Stomach (tissue), 9 donors: ENCODE measurements around the gene STAT4. TPM values are rescaled to one million over a fixed set of nuclear protein-coding genes. Genes with fewer than 3 reads are reported as not detected.

Source experiments
- DNase-seq, 2 donors: peaks; one replicate each; pipeline versions ENCODE4 v3.0.0 to v3.0.0-alpha.2; 2013 to 2019
- H3K27ac ChIP-seq, 5 donors: fragments of 200-600 bp in 4 of 5; sonication (generic) in 4 of 5; one replicate each; pipeline ENCODE4 v1.5.1; 2013 to 2019; ENCODE audit warnings: mild to moderate bottlenecking in 1 of 5, moderate library complexity in 1 of 5
- H3K27me3 ChIP-seq, 3 donors: fragments of 200-600 bp; sonication (generic); one replicate each; pipeline ENCODE4 v1.5.1; 2017 to 2019; ENCODE audit warnings: mixed run types in 1 of 3
- H3K36me3 ChIP-seq, 4 donors: fragments of 200-600 bp; sonication (generic); 1 replicate in 3 of 4; 2 replicates in 1 of 4; pipeline ENCODE4 v1.5.1; 2016 to 2019
- H3K4me1 ChIP-seq, 4 donors: fragments of 200-600 bp; sonication (generic); one replicate each; pipeline ENCODE4 v1.5.1; 2016 to 2019
- H3K4me3 ChIP-seq, 4 donors: fragments of 200-600 bp; sonication (generic) in 3 of 4; one replicate each; pipeline ENCODE4 v1.5.1; 2016 to 2019; ENCODE audit warnings: mild to moderate bottlenecking in 1 of 4
- H3K9me3 ChIP-seq, 4 donors: fragments of 200-600 bp; sonication (generic); one replicate each; pipeline ENCODE4 v1.5.1; 2016 to 2019
- EP300 ChIP-seq: sonication (generic); formaldehyde crosslinking; IDR thresholded peaks from one replicate; pipeline ENCODE4 v1.6.1; 2017; ENCODE audit warnings: antibody characterized with exemption
- POLR2A ChIP-seq, 4 donors: fragments of 450-650 bp; IDR thresholded peaks; one replicate each; pipeline ENCODE4 v1.6.1; 2016; ENCODE audit warnings: antibody characterized with exemption in 4 of 4, control low read depth in 2 of 4, mild to moderate bottlenecking in 1 of 4, moderate library complexity in 1 of 4
- POLR2AphosphoS5 ChIP-seq, 3 donors: sonication (generic); formaldehyde crosslinking; IDR thresholded peaks; one replicate each; pipeline ENCODE4 v1.6.1; 2016; ENCODE audit warnings: antibody characterized with exemption in 3 of 3
- WGBS, 5 donors: extraction: QIAGEN DNeasy Blood & Tissue Kit in 3 of 5; methylation state at CpG; one replicate each; pipeline versions ENCODE4 v1.1.5 to v1.1.7; 2013 to 2018; 5-methylcytosine and 5-hydroxymethylcytosine counted together
- intact Hi-C: fragments of 100-400 bp; cut with DNase I; formaldehyde crosslinking; loops from one replicate; pipeline ENCODE4 v1.15.1; 2023; ENCODE audit warnings: low total_unique reads
- polyA plus RNA-seq, 3 donors: library from polyadenylated mRNA; stranded (reverse); fragments of 200-250 nt; gene quantifications; one replicate each; pipeline ENCODE4 v1.2.3, GENCODE V29; 2013
- total RNA-seq, 5 donors: library from RNA; depleted of rRNA; stranded (reverse); fragments of >200 nt; gene quantifications; one replicate each; pipeline versions ENCODE4 v1.1.0 to v1.2.3, GENCODE V29; 2014 to 2016
- TF ChIP-seq, protein P1 (sequence below), 7 experiments: fragments of 450-650 bp in 4 of 7; fragments of 200-600 bp in 3 of 7; sonication (generic) in 3 of 7; IDR thresholded peaks; one replicate each; pipeline ENCODE4 v1.5.1; 2016 to 2019; ENCODE audit warnings: antibody characterized with exemption in 7 of 7, control low read depth in 2 of 7, mild to moderate bottlenecking in 1 of 7
- donor health status: healthy with polysubstance abuse.
- donor health status: Bipolar disorder and iron deficiency.
- donor health status: healthy.

STAT4 gene
- total and polyA plus RNA-seq, 8 donors, result 0.75 to 21.4 (median 3.8) TPM

- no peaks in the 10 kb centered on the region for H3K36me3 ChIP-seq
- no peak for DNase-seq
- intact Hi-C loops, result no loop called here
- H3K9me3 ChIP-seq, result peaks cover 0 to 5% (median 0%) of the 10 kb centered on the region in 4 donors
- no peak overlapping the region for H3K27ac ChIP-seq
- H3K4me1 ChIP-seq, result no peaks in the 10 kb centered on the region
- H3K4me3 ChIP-seq, result no peak overlapping the region
- H3K27me3 ChIP-seq, result no peaks in the 10 kb centered on the region
- TF ChIP-seq POLR2A (IDR thresholded peaks at IDR 0.05) (no peak), EP300 (no peak), POLR2AphosphoS5 (IDR thresholded peaks at IDR 0.05) (no peak)
- TF ChIP-seq, protein P1, sequence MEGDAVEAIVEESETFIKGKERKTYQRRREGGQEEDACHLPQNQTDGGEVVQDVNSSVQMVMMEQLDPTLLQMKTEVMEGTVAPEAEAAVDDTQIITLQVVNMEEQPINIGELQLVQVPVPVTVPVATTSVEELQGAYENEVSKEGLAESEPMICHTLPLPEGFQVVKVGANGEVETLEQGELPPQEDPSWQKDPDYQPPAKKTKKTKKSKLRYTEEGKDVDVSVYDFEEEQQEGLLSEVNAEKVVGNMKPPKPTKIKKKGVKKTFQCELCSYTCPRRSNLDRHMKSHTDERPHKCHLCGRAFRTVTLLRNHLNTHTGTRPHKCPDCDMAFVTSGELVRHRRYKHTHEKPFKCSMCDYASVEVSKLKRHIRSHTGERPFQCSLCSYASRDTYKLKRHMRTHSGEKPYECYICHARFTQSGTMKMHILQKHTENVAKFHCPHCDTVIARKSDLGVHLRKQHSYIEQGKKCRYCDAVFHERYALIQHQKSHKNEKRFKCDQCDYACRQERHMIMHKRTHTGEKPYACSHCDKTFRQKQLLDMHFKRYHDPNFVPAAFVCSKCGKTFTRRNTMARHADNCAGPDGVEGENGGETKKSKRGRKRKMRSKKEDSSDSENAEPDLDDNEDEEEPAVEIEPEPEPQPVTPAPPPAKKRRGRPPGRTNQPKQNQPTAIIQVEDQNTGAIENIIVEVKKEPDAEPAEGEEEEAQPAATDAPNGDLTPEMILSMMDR (IDR thresholded peaks at IDR 0.05), result no peak
- 94 to 96% (median 94%) methylated on average over 5 of the region's 5 CpGs for WGBS, 5 donors
Observed at GRCh38 chr2:191100216-191100615, 50.6 kb downstream of the STAT4 start.

- H3K4me3 ChIP-seq, result no peak overlapping the region
- no peak overlapping the region for H3K27ac ChIP-seq
- H3K9me3 ChIP-seq, result no peaks in the 10 kb centered on the region
- no peak for DNase-seq
- no peaks in the 10 kb centered on the region for H3K27me3 ChIP-seq
- no peaks in the 10 kb centered on the region for H3K36me3 ChIP-seq
- TF ChIP-seq, protein P1 (IDR thresholded peaks at IDR 0.05), result no peak
- no peak for TF ChIP-seq POLR2A (IDR thresholded peaks at IDR 0.05)
- no peak for TF ChIP-seq EP300
- TF ChIP-seq POLR2AphosphoS5 (IDR thresholded peaks at IDR 0.05), result no peak
- intact Hi-C loops, result no loop called here
- H3K4me1 ChIP-seq, result no peaks in the 10 kb centered on the region
- WGBS, 5 donors, result 93 to 100% (median 95%) methylated on average over 2 of the region's 2 CpGs
Observed at GRCh38 chr2:191087311-191087710, 63.5 kb downstream of the STAT4 start.

DNA sequence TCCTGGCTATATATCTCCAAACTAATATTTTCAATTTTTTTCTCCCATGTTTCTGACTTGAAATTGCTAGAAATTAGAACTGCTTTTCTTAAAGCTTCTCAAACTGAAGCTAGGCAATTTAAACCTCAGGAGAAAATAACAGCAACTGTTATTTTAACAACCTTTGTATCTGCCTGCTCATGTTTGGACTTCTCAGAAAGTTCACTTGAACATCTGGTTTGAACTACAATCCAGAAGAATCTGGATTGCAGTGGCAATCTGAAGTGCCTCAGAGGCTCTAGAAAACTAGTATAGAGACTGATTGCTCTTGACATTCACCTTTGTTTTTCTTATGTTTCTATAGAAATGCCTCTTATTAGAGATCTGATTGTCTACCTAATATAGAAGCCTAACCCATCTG, 64.1 kb downstream of the STAT4 start:
- intact Hi-C loops, result no loop called here
- no peak for TF ChIP-seq EP300
- TF ChIP-seq, protein P1 (IDR thresholded peaks at IDR 0.05), result no peak
- TF ChIP-seq POLR2A (IDR thresholded peaks at IDR 0.05), result no peak

GRCh38 chr2:191083540-191083939, 67.3 kb downstream of the STAT4 start:
- DNase-seq, result no peak
- no peaks in the 10 kb centered on the region for H3K36me3 ChIP-seq
- no peak overlapping the region for H3K27ac ChIP-seq
- no peaks in the 10 kb centered on the region for H3K4me1 ChIP-seq
- WGBS, 5 donors, result 74 to 80% (median 78%) methylated on average over 3 of the region's 3 CpGs
- no peaks in the 10 kb centered on the region for H3K9me3 ChIP-seq
- no peak overlapping the region for H3K4me3 ChIP-seq
- intact Hi-C loops, result no loop called here
- no peaks in the 10 kb centered on the region for H3K27me3 ChIP-seq
- no peak for TF ChIP-seq EP300
- no peak for TF ChIP-seq POLR2AphosphoS5 (IDR thresholded peaks at IDR 0.05)
- no peak for TF ChIP-seq POLR2A (IDR thresholded peaks at IDR 0.05)
- TF ChIP-seq, protein P1 (IDR thresholded peaks at IDR 0.05), result no peak

More for the DNA sequence above, 64.1 kb downstream of the STAT4 start:
- Histone ChIP-seq H3K4me1 (no peaks in the 10 kb centered on the region), H3K36me3 (no peaks in the 10 kb centered on the region), H3K4me3 (no peak overlapping the region), H3K27ac (no peak overlapping the region), H3K27me3 (no peaks in the 10 kb centered on the region), H3K9me3 (no peaks in the 10 kb centered on the region)
- DNase-seq, result no peak
